Measurements from ENCODE around the gene TM4SF18.

Gene TM4SF18

GRCh38 chr3:149313542-149313941, 19.9 kb downstream of the TM4SF18 start:
- TF ChIP-seq PPARA (CRISPR knock-in tag; IDR thresholded peaks at IDR 0.05; ENCODE audit: borderline replicate concordance) (no peak), CSRNP3 (CRISPR knock-in tag; IDR thresholded peaks at IDR 0.05) (no peak), RARB (CRISPR knock-in tag; IDR thresholded peaks at IDR 0.05) (no peak), BACH2 (CRISPR knock-in tag; IDR thresholded peaks at IDR 0.05; ENCODE audit: borderline replicate concordance) (no peak), TCF4 (CRISPR knock-in tag; IDR thresholded peaks at IDR 0.05; ENCODE audit: borderline replicate concordance) (no peak), TOX (CRISPR knock-in tag; IDR thresholded peaks at IDR 0.05; ENCODE audit: borderline replicate concordance) (no peak), OSR1 (CRISPR knock-in tag; IDR thresholded peaks at IDR 0.05) (no peak), ZNF8 (CRISPR knock-in tag; IDR thresholded peaks at IDR 0.05) (no peak), ESRRG (CRISPR knock-in tag; IDR thresholded peaks at IDR 0.05) (no peak), ZC3H10 (CRISPR knock-in tag; IDR thresholded peaks at IDR 0.05) (no peak), SNAI2 (CRISPR knock-in tag; IDR thresholded peaks at IDR 0.05) (no peak), ZFP30 (CRISPR knock-in tag; IDR thresholded peaks at IDR 0.05) (no peak), ZNF565 (CRISPR knock-in tag; conservative IDR thresholded peaks at IDR 0.05; ENCODE audit: low read depth) (no peak), ARNTL (CRISPR knock-in tag; IDR thresholded peaks at IDR 0.05; ENCODE audit: borderline replicate concordance, low read depth) (no peak)

GRCh38 chr3:149310796-149311534, 22.5 kb downstream of the TM4SF18 start:
- ATAC-seq = no peak
- TF ChIP-seq CSRNP3 (CRISPR knock-in tag; IDR thresholded peaks at IDR 0.05) = no peak

More at GRCh38 chr3:149313542-149313941, 19.9 kb downstream of the TM4SF18 start:
- ATAC-seq = no peak

DNA sequence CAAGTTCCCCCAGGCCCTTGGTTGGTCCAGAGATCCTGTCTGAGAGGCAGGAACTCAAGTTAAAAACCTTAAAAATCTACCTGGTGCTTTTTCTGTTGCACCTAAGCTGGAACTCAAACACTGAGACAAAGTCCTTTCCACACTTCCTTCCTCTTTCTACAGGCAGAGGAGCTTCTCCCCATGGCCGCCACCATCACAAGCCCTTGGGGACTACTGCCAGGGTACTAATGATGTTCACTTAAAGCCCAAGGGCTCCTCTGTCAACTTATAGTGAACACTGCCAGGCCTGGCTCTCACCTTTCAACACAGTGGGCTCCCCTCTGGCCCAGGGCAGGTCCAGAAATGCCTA, 26.0 kb downstream of the TM4SF18 start:
- no peak for ATAC-seq

More for the DNA sequence above, 26.0 kb downstream of the TM4SF18 start:
- TF ChIP-seq CSDC2 (CRISPR knock-in tag; IDR thresholded peaks at IDR 0.05) (no peak), BACH2 (CRISPR knock-in tag; IDR thresholded peaks at IDR 0.05; ENCODE audit: borderline replicate concordance) (no peak), CSRNP3 (CRISPR knock-in tag; IDR thresholded peaks at IDR 0.05) (no peak), ZNF8 (CRISPR knock-in tag; IDR thresholded peaks at IDR 0.05) (no peak), TCF4 (CRISPR knock-in tag; IDR thresholded peaks at IDR 0.05; ENCODE audit: borderline replicate concordance) (no peak), ZC3H10 (CRISPR knock-in tag; IDR thresholded peaks at IDR 0.05) (no peak)
- TF ChIP-seq, protein P1, sequence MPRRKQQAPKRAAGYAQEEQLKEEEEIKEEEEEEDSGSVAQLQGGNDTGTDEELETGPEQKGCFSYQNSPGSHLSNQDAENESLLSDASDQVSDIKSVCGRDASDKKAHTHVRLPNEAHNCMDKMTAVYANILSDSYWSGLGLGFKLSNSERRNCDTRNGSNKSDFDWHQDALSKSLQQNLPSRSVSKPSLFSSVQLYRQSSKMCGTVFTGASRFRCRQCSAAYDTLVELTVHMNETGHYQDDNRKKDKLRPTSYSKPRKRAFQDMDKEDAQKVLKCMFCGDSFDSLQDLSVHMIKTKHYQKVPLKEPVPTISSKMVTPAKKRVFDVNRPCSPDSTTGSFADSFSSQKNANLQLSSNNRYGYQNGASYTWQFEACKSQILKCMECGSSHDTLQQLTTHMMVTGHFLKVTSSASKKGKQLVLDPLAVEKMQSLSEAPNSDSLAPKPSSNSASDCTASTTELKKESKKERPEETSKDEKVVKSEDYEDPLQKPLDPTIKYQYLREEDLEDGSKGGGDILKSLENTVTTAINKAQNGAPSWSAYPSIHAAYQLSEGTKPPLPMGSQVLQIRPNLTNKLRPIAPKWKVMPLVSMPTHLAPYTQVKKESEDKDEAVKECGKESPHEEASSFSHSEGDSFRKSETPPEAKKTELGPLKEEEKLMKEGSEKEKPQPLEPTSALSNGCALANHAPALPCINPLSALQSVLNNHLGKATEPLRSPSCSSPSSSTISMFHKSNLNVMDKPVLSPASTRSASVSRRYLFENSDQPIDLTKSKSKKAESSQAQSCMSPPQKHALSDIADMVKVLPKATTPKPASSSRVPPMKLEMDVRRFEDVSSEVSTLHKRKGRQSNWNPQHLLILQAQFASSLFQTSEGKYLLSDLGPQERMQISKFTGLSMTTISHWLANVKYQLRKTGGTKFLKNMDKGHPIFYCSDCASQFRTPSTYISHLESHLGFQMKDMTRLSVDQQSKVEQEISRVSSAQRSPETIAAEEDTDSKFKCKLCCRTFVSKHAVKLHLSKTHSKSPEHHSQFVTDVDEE (CRISPR knock-in tag; IDR thresholded peaks at IDR 0.05) = no peak
